22Rv1 (cell line): Measurements from ENCODE around the gene SOS1.

Source experiments
- CTCF ChIP-seq: fragments of 450-650 bp; IDR thresholded peaks from 2 replicates; pipeline ENCODE4 v1.5.1; 2017; ENCODE audit warnings: mild to moderate bottlenecking
- ZFX ChIP-seq: fragments of 450-650 bp; IDR thresholded peaks from 2 replicates; pipeline ENCODE4 v1.6.1; 2017; ENCODE audit warnings: antibody characterized with exemption, borderline replicate concordance

- TF ChIP-seq CTCF: no peak
- no peak for TF ChIP-seq ZFX
Observed at GRCh38 chr2:38981670-38982357, 139.0 kb downstream of the SOS1 start.
